ENCODE measurements around the gene STX1B.
"Not testable (repeated sequence)": the region's sequence is repeated elsewhere in the genome, so short reads cannot be mapped to it uniquely, and the experiment has no call there.

STX1B gene

DNA sequence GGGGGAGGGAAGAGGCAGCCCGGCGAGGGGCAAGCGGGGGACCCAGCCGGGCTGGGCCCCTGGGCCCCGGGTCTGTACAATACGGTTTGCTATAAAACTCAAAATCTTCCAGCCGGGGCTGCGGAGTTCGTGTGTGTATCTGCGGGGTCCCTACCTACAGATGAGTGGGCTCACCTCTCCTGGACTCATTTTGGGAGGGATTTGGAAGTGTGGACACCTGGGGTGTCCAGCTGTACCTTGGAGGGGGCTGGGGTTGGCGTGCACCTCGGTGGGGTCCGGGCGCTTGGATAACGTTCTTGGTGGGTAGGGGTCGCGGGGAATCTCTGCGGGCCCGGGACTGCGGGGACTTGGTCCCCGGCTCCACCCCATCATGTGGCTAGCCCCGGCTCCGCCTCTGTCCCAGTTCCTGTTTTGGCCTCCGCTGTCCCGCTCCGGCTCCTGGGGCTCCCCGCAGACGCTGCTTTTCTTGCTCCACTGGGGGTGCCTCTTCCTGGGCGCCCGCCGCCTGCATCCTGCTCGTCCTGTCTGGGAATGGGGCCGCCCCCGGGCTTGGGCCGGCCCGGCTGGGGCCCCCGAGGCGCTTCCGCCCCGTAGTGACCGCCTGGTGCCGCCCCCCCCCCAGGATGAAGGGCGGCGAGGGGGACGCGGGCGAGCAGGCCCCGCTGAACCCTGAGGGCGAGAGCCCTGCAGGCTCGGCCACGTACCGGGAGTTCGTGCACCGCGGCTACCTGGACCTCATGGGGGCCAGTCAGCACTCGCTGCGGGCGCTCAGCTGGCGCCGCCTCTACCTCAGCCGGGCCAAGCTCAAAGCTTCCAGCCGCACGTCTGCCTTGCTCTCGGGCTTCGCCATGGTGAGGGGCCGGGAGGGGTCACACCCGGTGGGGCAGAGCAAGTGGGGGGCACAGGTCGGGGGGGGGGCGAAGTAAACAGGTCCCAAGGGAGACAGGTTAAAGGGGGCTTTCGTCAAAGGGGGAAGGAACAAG lies 61.5 kb downstream of the STX1B start, which contains the start of gene ORAI3:
ORAI3 (plus strand) TSS at position 402 of the 983 bp plus-strand sequence; CDS start at position 624, 222 bp downstream.
- peak; percentile 29 for DNase-seq

DNA sequence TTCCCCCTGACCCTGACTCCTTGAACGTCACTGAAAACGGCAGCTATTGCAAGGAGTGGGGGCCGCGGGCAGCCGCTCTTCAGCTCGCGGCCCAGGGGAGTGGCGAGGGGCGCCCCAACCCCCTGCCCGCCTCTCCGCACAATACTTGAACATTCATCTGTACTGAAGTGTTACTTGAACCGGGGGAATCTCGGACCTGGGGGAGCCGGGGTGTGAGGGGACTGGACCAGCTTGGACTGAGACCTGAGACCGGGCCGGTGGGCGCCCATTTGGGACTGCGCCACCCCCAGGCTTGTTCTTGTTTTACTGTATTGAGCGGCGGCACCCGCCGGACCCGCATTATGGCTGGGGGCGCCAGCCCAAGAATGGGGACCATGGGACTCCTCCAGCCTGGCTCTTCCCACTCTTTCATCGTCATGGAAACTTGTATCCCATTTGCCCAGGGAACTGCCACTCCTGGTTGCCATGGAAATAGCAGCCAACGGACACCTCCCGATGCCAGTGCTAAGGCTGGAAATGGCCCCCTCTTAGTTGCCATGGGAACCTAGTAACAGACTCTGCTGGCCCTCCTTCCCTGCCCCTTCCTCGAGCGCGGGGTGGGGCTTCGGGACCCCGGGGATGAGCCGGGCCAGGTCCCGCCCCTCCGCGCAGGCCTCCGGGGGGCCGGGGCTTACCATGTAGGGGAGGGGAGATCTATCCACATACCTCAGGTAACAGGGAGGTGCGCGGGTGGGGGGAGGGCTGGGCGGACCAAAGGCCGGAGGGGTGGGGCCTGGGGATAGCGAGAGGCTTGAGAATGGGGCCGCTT lies 62.4 kb downstream of the STX1B start:
- no peak for DNase-seq

DNA sequence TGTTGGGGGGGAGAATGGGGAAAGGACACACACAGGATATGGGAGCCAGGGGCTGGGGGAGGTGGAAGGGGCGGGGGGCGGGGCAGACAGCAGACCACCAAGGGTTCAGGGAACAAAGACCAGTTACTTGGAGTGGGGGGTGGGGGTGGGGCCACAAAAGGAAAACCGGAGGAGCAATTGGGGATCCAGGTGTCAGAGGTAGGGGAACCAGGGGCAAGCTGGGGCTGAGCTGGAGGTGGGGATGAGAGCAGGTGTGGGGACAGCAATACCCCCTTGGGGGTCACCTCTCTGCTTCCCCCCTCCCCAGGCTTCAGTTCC lies 62.9 kb downstream of the STX1B start:
- no peak for DNase-seq

DNA sequence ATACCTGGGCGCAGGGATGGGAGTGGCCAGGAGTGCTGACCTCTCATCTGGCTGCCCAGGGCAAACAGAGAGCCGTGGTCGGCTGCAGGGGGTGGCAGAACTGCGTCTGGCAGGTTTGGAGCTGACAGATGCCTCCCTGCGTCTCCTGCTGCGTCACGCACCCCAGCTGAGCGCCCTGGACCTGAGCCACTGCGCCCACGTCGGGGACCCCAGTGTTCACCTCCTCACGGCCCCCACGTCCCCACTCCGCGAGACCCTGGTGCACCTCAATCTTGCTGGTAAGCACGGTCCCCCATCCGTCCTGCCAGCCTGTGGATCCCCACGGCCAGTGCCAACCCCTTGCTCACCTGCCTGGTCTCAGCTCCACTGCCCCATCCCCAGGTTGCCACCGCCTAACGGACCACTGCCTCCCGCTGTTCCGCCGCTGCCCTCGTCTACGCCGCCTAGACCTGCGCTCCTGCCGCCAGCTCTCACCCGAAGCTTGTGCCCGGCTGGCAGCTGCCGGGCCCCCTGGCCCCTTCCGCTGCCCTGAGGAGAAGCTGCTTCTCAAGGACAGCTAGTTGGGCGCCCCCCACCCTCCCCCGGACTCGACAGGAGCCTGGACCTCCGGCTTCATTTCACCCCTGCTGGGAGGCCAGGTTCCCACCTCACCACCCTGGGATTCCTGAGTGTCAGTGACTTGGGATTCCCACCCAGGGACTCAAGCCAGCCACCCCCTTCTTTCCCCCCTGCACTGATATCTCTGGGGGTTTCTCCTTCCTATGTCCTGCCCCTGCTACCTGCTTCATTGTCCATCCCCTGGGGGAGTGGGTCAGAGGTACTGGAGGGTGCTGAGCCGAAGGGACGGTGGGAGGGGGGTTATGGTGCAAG lies 63.5 kb downstream of the STX1B start:
- no peak for DNase-seq

DNA sequence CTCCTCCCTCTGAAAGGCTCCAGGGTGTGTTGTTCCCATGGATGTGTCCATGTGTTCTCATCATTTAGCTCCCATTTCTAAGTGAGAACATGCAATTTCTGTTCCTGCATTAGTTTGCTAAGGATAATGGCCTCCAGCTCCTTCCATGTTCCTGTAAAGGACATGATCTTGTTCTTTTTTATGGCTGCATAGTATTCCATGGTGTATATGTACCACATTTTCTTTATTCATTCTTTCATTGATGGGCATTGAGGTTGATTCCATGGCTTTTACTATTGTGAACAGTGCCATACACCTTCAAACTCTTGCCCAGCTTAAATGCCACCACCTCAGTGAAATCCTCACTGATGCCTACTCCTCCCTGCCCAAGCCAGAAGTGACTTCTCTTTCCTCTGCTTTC lies 66.1 kb downstream of the STX1B start:
- no peak for DNase-seq

DNA sequence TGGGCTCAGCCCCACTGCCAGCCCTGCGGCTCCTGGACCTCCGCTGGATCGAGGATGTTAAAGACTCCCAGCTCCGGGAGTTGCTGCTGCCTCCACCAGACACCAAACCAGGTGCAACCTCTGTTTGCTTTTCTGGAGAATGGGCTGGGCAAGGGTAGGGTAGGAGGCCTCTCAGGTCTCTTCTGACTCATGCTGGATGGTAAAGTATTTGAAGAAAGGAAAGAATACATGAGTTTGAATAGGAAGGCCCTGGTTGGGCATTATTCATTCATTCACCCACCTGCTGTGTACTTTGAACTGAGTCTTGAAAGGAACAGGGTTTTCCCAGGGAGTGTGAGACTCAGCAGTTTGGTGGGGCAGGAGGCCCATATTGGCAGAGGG lies 68.0 kb downstream of the STX1B start:
- DNase-seq: no peak

DNA sequence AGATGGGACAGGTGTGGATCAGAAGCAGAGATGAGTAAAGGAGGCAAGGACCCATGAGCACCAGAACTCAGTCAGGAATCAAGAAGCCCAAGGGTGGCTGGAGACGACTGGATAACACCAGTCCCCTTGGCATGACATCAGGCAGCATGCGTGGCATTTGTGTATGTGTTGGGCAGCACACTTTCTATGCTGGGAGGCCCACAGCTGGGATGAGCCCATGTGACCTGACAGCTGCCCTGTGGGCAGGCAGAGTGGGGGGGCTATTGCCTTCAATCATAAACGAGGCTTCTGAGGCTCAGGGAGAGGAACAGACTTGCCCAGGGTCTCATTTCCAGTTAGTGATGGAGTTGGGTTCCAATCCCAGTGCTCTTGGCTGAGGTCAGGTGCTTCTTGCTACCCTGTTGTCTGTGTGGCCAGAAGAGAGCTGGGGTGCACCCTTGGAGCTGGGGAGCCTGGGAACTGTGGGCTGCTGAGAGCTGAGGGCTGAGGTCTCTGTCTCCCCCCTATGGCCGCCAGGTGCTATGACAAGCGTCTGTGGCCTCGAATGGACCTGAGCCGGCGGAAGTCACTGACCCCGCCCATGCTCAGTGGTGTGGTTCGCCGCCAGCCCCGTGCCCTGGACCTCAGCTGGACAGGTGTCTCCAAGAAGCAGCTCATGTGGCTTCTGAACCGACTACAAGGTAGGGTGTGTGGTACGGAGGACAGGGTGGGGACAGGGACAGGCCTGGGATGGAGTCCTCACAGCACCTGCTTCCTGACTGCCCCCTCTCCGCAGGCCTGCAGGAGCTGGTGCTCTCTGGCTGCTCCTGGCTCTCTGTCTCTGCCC lies 68.6 kb downstream of the STX1B start:
- peak; percentile 55 for DNase-seq

DNA sequence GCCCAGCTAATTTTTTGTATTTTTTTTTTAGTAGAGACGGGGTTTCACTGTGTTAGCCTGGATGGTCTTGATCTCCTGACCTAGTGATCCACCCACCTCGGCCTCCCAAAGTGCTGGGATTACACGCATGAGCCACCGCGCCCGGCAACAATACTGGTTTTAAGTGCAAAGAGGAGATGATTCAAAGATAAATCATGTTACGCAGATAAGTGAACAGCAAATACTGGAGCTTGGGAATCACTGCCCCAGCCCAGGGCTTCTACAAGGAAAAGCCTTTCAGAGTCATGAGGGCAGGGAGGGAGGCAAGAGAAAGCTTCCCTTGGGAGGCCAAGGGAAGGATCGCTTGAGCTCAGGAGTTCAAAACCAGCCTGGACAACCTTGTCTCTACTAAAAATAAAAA lies 70.9 kb downstream of the STX1B start:
- not testable (repeated sequence) for DNase-seq

Measured in activated CD4-positive, alpha-beta T cell treated with anti-CD3 and anti-CD28 coated beads, Interleukin-2, amount 50 U/mL, for 1 hour (primary cell).